C4-2B (cell line): ENCODE measurements around the gene CHN2.

Experiments
- CTCF ChIP-seq: fragments of 450-650 bp; conservative IDR thresholded peaks from 2 replicates; pipeline ENCODE4 v1.5.1; 2017; ENCODE audit warnings: mild to moderate bottlenecking
- ZFX ChIP-seq: fragments of 450-650 bp; IDR thresholded peaks from 2 replicates; pipeline ENCODE4 v1.6.1; 2017

- TF ChIP-seq CTCF, result no peak
- no peak for TF ChIP-seq ZFX
Observed at GRCh38 chr7:29391262-29391661, 196.7 kb downstream of the CHN2 start.
